Naive thymus-derived CD4-positive, alpha-beta T cell (primary cell): ENCODE measurements around the gene CCDC8. TPM values are rescaled to one million over a fixed set of nuclear protein-coding genes. Genes with fewer than 3 reads are reported as not detected.
A peak's percentile ranks its signal among the peaks of the same experiment; 100 is the strongest.

Source experiments
- ATAC-seq: fragments of 150-1000 bp; cut with Tn5 transposase; 2 replicates; pipeline ENCODE4 v1.10.0; 2021; ENCODE audit warnings: mild to moderate bottlenecking, moderate library complexity
- CTCF ChIA-PET: fragments of 350-600 bp; sonication (Branson Sonifier 250); formaldehyde crosslinking; loops from one replicate; lab custom pipeline; 2021; ENCODE audit warnings: antibody characterized with exemption; lab: Charles Lee
- POLR2A ChIA-PET: fragments of 350-600 bp; sonication (Branson Sonifier 250); formaldehyde crosslinking; loops from one replicate; lab custom pipeline; 2021; ENCODE audit warnings: antibody characterized with exemption, inconsistent platforms; lab: Charles Lee
- DNase-seq, 9 donors: peaks; one replicate each; pipeline versions ENCODE4 v3.0.0 to v3.0.0-alpha.2; 2020 to 2022; ENCODE audit warnings: mixed read lengths in 1 of 9
- H3K27ac ChIP-seq: one replicate; pipeline ENCODE4 v1.7.0; 2013; ENCODE audit warnings: mild to moderate bottlenecking, low read depth, low read length, moderate library complexity
- H3K27me3 ChIP-seq, 2 donors: one replicate each; pipeline ENCODE4 v1.7.0; 2013; ENCODE audit warnings: low read length in 2 of 2, mild to moderate bottlenecking in 2 of 2, moderate library complexity in 2 of 2; ENCODE audit not compliant: control insufficient read depth in 2 of 2, insufficient read depth in 2 of 2
- H3K36me3 ChIP-seq, 3 experiments: 1 replicate in 2 of 3; 2 replicates in 1 of 3; pipeline ENCODE4 v1.7.0; 2013; ENCODE audit warnings: low read length in 3 of 3, mild to moderate bottlenecking in 3 of 3, moderate library complexity in 1 of 3; ENCODE audit not compliant: insufficient read depth in 3 of 3, control insufficient read depth in 2 of 3
- H3K4me1 ChIP-seq, 2 donors: one replicate each; pipeline ENCODE4 v1.7.0; 2013; ENCODE audit warnings: low read length in 2 of 2, mild to moderate bottlenecking in 2 of 2, moderate library complexity in 1 of 2; ENCODE audit not compliant: control insufficient read depth in 2 of 2, insufficient read depth in 2 of 2
- H3K4me3 ChIP-seq: 2 replicates; pipeline ENCODE4 v1.7.0; 2013; ENCODE audit warnings: mild to moderate bottlenecking, low read length
- H3K9me3 ChIP-seq, 3 experiments: 1 replicate in 2 of 3; 2 replicates in 1 of 3; pipeline ENCODE4 v1.7.0; 2013; ENCODE audit warnings: low read length in 3 of 3; ENCODE audit not compliant: control insufficient read depth in 2 of 3
- H3K27ac Mint-ChIP-seq, 9 donors: one replicate each; pipeline ENCODE4 v1.8.0; 2020 to 2022; ENCODE audit warnings: mixed read lengths in 9 of 9, mild to moderate bottlenecking in 8 of 9, moderate library complexity in 5 of 9, inconsistent platforms in 2 of 9
- H3K27me3 Mint-ChIP-seq, 5 donors: one replicate each; pipeline ENCODE4 v1.8.0; 2021 to 2022; ENCODE audit warnings: mixed read lengths in 5 of 5, mild to moderate bottlenecking in 1 of 5
- H3K36me3 Mint-ChIP-seq, 5 donors: one replicate each; pipeline ENCODE4 v1.8.0; 2020 to 2022; ENCODE audit warnings: mixed read lengths in 5 of 5, mild to moderate bottlenecking in 3 of 5, inconsistent platforms in 1 of 5
- H3K4me1 Mint-ChIP-seq, 7 donors: one replicate each; pipeline ENCODE4 v1.8.0; 2020 to 2022; ENCODE audit warnings: mixed read lengths in 7 of 7, mild to moderate bottlenecking in 3 of 7, inconsistent platforms in 1 of 7
- H3K4me3 Mint-ChIP-seq, 10 donors: one replicate each; pipeline ENCODE4 v1.8.0; 2020 to 2022; ENCODE audit warnings: mild to moderate bottlenecking in 10 of 10, mixed read lengths in 10 of 10, moderate library complexity in 6 of 10, inconsistent platforms in 2 of 10
- H3K9me3 Mint-ChIP-seq, 11 donors: one replicate each; pipeline ENCODE4 v1.8.0; 2020 to 2022; ENCODE audit warnings: mixed read lengths in 11 of 11, mild to moderate bottlenecking in 4 of 11, inconsistent platforms in 1 of 11, moderate library complexity in 1 of 11
- intact Hi-C, 2 donors: fragments of 100-400 bp; cut with micrococcal nuclease; formaldehyde crosslinking; loops; one replicate each; pipeline ENCODE4 v1.15.1; 2023
- polyA plus RNA-seq, 2 donors: library from polyadenylated mRNA; unstranded; fragments of 300-500 nt; fragmentation: Illumina TruSeq; gene quantifications; one replicate each; pipeline ENCODE4 v1.2.3, GENCODE V29; 2021
- total RNA-seq, 6 experiments: library from RNA in 5 of 6; stranded (reverse) in 5 of 6; gene quantifications; 1 replicate in 5 of 6; 2 replicates in 1 of 6; pipeline ENCODE4 v1.2.3 and lab custom pipeline; 2021 to 2026

CCDC8 gene
- total and polyA plus RNA-seq, 7 experiments from 2014 or later = not detected

GRCh38 chr19:46431824-46432223, 18.5 kb upstream of the CCDC8 start:
- Histone ChIP-seq H3K4me1 (peaks cover 0 to 2% of the 10 kb centered on the region in 2 donors), H3K36me3 (no peaks in the 10 kb centered on the region), H3K27ac (no peak overlapping the region), H3K4me3 (no peak overlapping the region), H3K27me3 (peaks cover 0 to 4% of the 10 kb centered on the region in 2 donors), H3K9me3 (no peaks in the 10 kb centered on the region)
- no peak overlapping the region for H3K4me3 Mint-ChIP-seq
- ChIA-PET CTCF (no interaction called here), POLR2A (no interaction called here)
- DNase-seq (no peak), ATAC-seq (no peak)
- peaks cover 0 to 3% (median 0%) of the 10 kb centered on the region in 11 donors for H3K9me3 Mint-ChIP-seq
- no peaks in the 10 kb centered on the region for H3K36me3 Mint-ChIP-seq
- peaks cover 58 to 69% (median 64%) of the 10 kb centered on the region in 5 donors for H3K27me3 Mint-ChIP-seq
- H3K27ac Mint-ChIP-seq = no peak overlapping the region
- intact Hi-C loops = no loop called here
- H3K4me1 Mint-ChIP-seq = peaks cover 15 to 24% (median 19%) of the 10 kb centered on the region in 7 donors

GRCh38 chr19:46429999-46430398, 16.6 kb upstream of the CCDC8 start:
- H3K4me1 Mint-ChIP-seq = peaks cover 24 to 33% (median 26%) of the 10 kb centered on the region in 7 donors
- H3K4me3 ChIP-seq = no peak overlapping the region
- ATAC-seq = no peak
- peaks cover 0 to 4% of the 10 kb centered on the region in 2 donors for H3K4me1 ChIP-seq
- intact Hi-C loops = no loop called here
- no peaks in the 10 kb centered on the region for H3K36me3 Mint-ChIP-seq
- no peak for DNase-seq
- peaks cover 0 to 3% (median 0%) of the 10 kb centered on the region in 11 donors for H3K9me3 Mint-ChIP-seq
- H3K4me3 Mint-ChIP-seq = peak overlapping the region in 3 of 10 donors; percentile 2 to 75 (median 42)
- H3K9me3 ChIP-seq = no peaks in the 10 kb centered on the region
- H3K27me3 ChIP-seq = peaks cover 4 to 7% of the 10 kb centered on the region in 2 donors
- peak overlapping the region in 1 of 9 donors; percentile 48 for H3K27ac Mint-ChIP-seq
- H3K27ac ChIP-seq = no peak overlapping the region
- CTCF ChIA-PET = no interaction called here
- POLR2A ChIA-PET = no interaction called here
- H3K27me3 Mint-ChIP-seq = peaks cover 65 to 79% (median 73%) of the 10 kb centered on the region in 5 donors
- no peaks in the 10 kb centered on the region for H3K36me3 ChIP-seq

GRCh38 chr19:46428239-46429135, 15.1 kb upstream of the CCDC8 start, which contains the start of gene PNMA8C:
Gene PNMA8C, minus strand, starts transcription at chr19:46428936. Its CDS starts 577 bp downstream, at chr19:46428359.
- Histone ChIP-seq H3K4me1 (peaks cover 0 to 4% of the 10 kb centered on the region in 2 donors), H3K27ac (no peak within 1 kb of the TSS), H3K4me3 (peak within 1 kb of the TSS; percentile 42), H3K36me3 (no peaks in the 10 kb centered on the region), H3K27me3 (peaks cover 4 to 10% of the 10 kb centered on the region in 2 donors), H3K9me3 (no peaks in the 10 kb centered on the region)
- ATAC-seq (peak; percentile 79), DNase-seq (peak in 3 of 9 donors; percentile 11 to 56 (median 18))
- H3K4me1 Mint-ChIP-seq = peaks cover 24 to 33% (median 26%) of the 10 kb centered on the region in 7 donors
- peak within 1 kb of the TSS; percentile 61 to 82 (median 74) for H3K4me3 Mint-ChIP-seq
- peaks cover 59 to 78% (median 69%) of the 10 kb centered on the region in 5 donors for H3K27me3 Mint-ChIP-seq
- ChIA-PET POLR2A (no interaction called here), CTCF (no interaction called here)
- no peaks in the 10 kb centered on the region for H3K36me3 Mint-ChIP-seq
- intact Hi-C loops = no loop called here
- H3K9me3 Mint-ChIP-seq = peaks cover 0 to 3% (median 0%) of the 10 kb centered on the region in 11 donors
- H3K27ac Mint-ChIP-seq = peak within 1 kb of the TSS in 5 of 9 donors; percentile 26 to 78 (median 51)

- no peak overlapping the region for H3K27ac ChIP-seq
- POLR2A ChIA-PET = no interaction called here
- intact Hi-C loops = no loop called here
- H3K27ac Mint-ChIP-seq = no peak overlapping the region
- DNase-seq = no peak
- no peaks in the 10 kb centered on the region for H3K36me3 ChIP-seq
- H3K27me3 Mint-ChIP-seq = peaks cover 63 to 83% (median 74%) of the 10 kb centered on the region in 5 donors
- H3K36me3 Mint-ChIP-seq = no peaks in the 10 kb centered on the region
- no peaks in the 10 kb centered on the region for H3K9me3 ChIP-seq
- CTCF ChIA-PET = interaction anchor here (0.6 kb wide), 1 partner anchor 54 kb away, joined by 3 read pairs; no protein-coding TSS in a partner anchor
- H3K27me3 ChIP-seq = peaks cover 4 to 10% of the 10 kb centered on the region in 2 donors
- peak overlapping the region in 6 of 10 donors; percentile 36 to 75 (median 60) for H3K4me3 Mint-ChIP-seq
- no peak overlapping the region for H3K4me3 ChIP-seq
- peaks cover 24 to 33% (median 26%) of the 10 kb centered on the region in 7 donors for H3K4me1 Mint-ChIP-seq
- ATAC-seq = no peak
- peaks cover 0 to 4% of the 10 kb centered on the region in 2 donors for H3K4me1 ChIP-seq
- H3K9me3 Mint-ChIP-seq = peaks cover 0 to 3% (median 0%) of the 10 kb centered on the region in 11 donors
These were observed 14.2 kb upstream of the CCDC8 start for GRCh38 chr19:46427518-46428045.

GRCh38 chr19:46426506-46427162, 13.3 kb upstream of the CCDC8 start:
- H3K9me3 Mint-ChIP-seq = peaks cover 0 to 3% (median 0%) of the 10 kb centered on the region in 11 donors
- H3K27me3 Mint-ChIP-seq = peaks cover 64 to 81% (median 73%) of the 10 kb centered on the region in 5 donors
- no peaks in the 10 kb centered on the region for H3K36me3 Mint-ChIP-seq
- H3K4me1 Mint-ChIP-seq = peaks cover 24 to 33% (median 26%) of the 10 kb centered on the region in 7 donors
- DNase-seq = peak in 2 of 9 donors; percentile 16 to 40
- ATAC-seq = no peak
- H3K27ac Mint-ChIP-seq = no peak overlapping the region
- Histone ChIP-seq H3K4me3 (peak overlapping the region; percentile 33), H3K4me1 (peaks cover 0 to 4% of the 10 kb centered on the region in 2 donors), H3K9me3 (no peaks in the 10 kb centered on the region), H3K27me3 (peaks cover 1 to 10% of the 10 kb centered on the region in 2 donors), H3K27ac (no peak overlapping the region), H3K36me3 (no peaks in the 10 kb centered on the region)
- ChIA-PET CTCF (no interaction called here), POLR2A (no interaction called here)
- H3K4me3 Mint-ChIP-seq = peak overlapping the region; percentile 12 to 82 (median 62)
- intact Hi-C loops = no loop called here

- ATAC-seq (no peak), DNase-seq (no peak)
- intact Hi-C loops = no loop called here
- Mint-ChIP-seq H3K27ac (no peak overlapping the region), H3K4me3 (peak overlapping the region in 9 of 10 donors; percentile 12 to 82 (median 62)), H3K27me3 (peaks cover 61 to 78% (median 68%) of the 10 kb centered on the region in 5 donors), H3K9me3 (peaks cover 0 to 3% (median 0%) of the 10 kb centered on the region in 11 donors), H3K36me3 (no peaks in the 10 kb centered on the region), H3K4me1 (peaks cover 24 to 33% (median 26%) of the 10 kb centered on the region in 7 donors)
- H3K9me3 ChIP-seq = no peaks in the 10 kb centered on the region
- peaks cover 0 to 10% of the 10 kb centered on the region in 2 donors for H3K27me3 ChIP-seq
- ChIA-PET CTCF (no interaction called here), POLR2A (no interaction called here)
- H3K4me1 ChIP-seq = peaks cover 0 to 4% of the 10 kb centered on the region in 2 donors
- H3K4me3 ChIP-seq = peak overlapping the region; percentile 33
- H3K27ac ChIP-seq = no peak overlapping the region
- no peaks in the 10 kb centered on the region for H3K36me3 ChIP-seq
These were observed 12.7 kb upstream of the CCDC8 start for GRCh38 chr19:46426035-46426505.
